CD4-positive, alpha-beta T cell treated with Interleukin-4 for 1 hour (primary cell): ENCODE measurements around the gene C5.

ENCODE experiments used
- DNase-seq, 2 donors: peaks; one replicate each; pipeline ENCODE4 v3.0.0-alpha.2; 2020 to 2022

C5 gene

DNA sequence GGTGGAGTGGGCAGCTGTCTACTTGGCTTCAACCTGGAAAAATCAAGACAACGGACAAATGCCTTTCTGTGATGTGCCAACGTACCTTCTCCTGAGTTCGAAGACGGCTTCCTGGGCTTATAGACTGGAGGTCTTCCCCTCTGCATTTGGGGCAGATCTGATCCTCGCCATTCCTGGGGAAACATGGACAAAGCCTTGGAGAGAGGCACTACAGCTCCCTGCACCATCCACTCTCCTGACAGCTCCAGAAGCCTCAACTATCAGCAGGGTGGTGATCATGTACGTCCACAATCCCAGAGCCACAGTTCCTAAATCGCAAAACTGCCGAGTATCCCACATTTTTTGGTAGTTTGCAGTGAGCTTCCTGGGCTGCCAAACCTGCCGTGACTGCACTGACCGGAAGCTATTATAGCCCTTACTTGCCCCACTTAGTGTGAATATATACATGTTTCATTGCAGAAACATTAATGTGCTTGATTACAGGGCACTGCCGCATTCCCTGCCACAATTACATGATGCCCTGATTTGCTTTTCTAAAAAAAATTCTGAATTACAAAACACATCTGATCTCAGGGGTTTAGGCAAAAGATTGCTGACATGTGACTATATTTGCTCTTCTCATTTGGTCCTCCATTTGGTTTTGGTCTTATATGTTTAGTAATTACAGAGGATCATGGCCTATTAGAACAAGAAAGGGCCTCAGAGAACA lies 126.3 kb downstream of the C5 start:
- peak in 1 of 2 donors; percentile 37 for DNase-seq

DNA sequence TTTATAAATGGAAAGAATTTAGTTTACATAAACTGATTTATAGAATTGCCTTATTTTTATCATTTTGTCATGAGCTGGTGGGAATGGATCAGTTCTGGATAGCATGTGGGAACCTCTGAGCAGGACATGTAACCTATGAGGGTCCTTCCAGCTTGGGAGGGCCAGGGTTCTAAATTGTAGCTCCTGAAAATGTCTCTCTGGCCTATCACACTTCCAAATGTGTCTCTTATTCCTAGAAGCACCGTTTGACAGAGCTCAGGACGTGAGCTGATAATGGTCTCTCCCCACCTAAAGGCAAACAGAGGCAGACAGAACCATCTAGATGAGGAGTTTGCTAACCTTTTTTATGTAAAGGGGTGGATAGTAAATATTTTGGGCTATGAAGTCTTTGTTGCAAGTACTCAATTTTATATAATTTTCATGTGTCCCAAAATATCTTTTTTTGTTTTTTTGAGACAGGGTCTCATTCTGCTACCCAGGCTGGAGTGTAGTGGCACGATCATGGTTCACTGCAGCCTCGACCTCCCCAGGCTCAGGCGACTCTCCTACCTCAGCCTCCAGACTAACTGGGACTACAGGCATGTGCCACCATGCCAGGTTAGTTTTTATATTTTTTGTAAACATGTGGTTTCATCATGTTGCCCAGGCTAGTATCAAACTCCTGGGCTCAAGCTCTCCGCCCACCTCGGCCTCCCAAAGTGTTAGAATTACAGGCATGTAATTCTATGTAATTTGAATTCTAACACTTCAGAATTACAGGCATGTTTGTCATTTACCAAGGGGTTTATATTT lies 127.5 kb downstream of the C5 start:
- peak in 1 of 2 donors; percentile 30 for DNase-seq

DNA sequence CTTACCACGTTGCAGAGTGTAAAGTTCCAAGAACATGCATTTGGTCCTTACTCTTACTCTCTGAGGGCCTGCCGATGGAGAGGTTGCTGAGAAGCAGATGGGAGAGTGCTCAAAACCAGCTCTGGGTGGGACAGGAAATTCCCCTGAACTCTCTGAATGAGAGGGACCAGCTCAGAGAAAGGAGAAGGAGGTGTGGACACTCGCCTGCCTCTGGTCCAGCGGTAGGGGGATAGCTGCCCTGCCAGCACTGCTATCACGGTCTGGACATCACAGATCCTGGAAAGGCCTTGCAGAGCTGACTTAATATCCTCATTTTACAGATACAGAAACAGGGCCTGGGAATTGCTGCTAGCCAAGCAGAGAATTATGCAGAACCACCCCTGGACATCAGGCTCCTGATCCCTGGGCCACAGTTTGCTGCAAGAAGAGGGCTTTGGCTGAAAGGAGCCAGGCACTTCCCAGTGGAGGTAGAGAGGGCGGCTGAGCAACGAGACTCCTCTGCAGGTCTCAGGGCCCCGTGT lies 128.4 kb downstream of the C5 start:
- peak in 1 of 2 donors; percentile 52 for DNase-seq

DNA sequence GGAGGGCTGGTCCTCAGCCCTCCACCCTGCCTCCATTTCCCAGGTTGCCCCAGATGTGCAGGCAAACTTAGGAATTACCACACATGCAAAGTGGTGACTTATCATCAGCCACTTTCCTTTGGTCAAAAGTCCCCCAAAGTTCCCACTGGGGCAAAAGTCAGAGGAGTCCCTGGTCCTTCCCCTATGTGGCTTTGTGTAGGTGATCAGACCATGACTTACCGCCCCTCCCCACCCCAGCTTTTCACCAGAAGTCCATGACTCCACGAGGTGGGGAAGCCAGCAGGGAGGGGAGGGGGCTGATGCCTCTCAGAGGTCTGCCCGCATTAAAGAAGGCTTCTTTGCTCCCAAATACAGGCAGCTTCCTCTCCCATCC lies 129.3 kb downstream of the C5 start:
- peak in 1 of 2 donors; percentile 57 for DNase-seq

DNA sequence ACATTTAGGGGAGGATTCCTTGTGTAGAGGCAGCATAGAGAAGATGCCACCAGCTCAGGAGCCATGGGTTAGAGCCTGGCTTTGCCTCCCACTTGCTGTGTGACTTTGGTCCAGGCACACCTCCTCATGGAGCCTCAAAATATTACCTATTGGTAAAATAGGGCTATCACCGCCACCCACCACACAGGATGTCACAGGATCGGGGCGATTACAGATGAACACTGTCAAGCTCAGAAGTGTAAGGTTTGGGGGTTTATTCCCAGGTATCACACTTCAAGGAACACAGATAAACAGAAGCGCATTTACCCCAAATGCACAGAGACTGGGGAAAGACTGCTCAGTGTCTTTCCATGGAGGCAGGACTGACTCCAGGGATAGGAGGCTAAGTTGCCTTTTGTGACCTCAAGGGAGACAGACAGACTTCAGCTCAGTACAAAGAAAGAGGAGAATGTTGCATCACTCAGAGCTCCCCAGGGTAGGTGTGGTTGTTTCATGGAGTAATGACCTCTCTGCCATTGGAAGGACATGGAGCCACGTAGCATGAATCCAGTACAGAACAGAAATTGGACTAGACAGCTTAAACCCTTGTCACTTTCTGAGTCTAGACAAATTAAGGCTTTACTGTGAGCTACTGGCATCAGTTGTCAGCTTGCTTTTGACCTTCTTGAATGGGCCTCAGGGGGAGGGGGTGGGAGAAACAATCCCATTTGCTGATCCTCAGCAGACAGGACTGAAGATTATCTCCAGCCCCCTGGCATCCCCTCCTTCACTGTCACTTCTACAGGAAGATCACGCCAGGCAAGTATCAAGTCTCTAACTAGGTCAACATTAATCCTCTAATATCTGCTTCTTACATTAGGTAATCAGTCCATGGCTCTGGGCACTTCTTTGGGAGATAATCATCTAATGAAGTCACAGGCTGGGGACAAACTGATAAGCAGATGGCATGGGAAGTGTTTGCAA lies 130.0 kb downstream of the C5 start:
- DNase-seq = peak in 1 of 2 donors; percentile 65

DNA sequence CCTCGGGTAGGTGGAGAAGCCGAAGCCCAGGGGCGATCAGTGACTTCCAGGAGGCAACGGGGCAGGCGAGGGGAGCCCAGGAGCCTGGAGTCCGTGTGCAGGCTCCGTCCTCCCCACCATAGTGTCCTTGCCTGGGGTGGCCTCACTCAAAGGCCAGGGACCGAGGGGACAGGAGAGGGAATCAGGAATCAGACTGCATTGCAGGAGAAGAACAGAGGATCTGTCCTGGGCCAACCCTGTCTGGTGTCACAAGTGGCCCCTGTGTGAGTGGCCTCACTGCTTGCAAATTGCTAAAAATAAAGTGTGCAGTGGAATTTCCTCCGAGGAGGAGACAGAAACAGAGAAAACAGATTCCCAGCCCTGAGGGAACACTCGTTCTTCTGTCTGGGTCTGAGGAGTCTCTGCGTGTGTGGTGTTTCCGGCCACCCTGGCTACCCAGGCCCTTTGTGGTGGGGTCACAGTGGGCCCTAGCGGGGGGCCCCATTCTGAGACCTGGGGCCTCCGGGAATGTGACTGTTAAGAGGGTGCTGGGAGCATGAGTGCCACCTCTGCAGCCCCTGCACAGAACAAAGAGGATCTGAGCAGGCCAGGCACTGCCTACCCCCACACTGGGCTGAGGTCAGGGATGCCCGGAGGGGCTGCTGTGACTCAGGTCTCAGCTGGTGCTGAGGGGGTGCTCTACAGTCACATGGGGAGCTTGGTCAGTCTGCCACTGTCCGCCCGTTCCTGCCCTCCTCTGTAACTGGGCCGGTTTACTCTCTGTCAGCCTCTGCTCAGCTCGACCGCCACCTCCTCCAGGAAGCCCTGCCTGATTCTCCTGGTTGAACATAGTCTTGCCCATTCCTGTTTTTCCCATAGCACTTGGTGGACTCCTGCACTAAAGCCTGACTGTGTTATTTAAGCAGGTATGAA lies 130.9 kb downstream of the C5 start:
- DNase-seq = peak in 1 of 2 donors; percentile 27

DNA sequence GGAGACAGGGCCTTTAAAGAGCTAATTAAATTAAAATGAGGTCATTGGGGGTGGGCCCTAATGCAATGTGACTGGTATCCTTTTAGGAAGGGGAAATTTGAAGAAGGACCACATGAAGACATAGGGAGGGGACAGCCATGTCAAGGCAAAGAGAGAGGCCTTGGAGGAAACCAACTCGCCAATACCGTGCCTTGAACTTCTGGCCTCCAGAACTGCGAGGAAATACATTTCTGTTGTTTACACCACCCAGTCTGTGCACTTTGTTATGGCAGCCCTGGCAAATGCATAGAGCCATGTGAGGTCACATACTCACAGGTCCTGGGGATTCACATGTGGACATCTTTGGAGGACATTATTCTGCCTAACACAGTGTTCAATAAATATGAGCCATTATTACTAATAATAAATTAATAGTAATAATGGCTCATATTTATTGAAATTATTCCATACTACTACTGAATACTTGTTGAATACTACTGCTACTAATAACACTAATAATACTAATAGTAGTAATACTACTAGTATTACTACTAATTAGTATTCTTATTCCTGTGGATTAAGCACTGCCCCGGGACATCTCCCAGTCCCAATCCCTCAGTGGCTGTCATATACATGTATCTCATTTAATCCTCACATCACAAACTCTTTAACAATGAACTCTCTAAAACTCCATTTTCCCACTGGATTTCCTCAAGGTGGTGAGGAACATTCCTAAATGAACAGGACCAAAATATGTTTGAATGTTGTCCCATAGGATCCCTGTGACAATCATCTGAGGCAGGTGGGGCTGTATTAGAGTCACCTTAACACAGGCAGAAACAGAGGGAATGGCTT lies 131.9 kb downstream of the C5 start:
- DNase-seq = peak in 1 of 2 donors; percentile 37

DNA sequence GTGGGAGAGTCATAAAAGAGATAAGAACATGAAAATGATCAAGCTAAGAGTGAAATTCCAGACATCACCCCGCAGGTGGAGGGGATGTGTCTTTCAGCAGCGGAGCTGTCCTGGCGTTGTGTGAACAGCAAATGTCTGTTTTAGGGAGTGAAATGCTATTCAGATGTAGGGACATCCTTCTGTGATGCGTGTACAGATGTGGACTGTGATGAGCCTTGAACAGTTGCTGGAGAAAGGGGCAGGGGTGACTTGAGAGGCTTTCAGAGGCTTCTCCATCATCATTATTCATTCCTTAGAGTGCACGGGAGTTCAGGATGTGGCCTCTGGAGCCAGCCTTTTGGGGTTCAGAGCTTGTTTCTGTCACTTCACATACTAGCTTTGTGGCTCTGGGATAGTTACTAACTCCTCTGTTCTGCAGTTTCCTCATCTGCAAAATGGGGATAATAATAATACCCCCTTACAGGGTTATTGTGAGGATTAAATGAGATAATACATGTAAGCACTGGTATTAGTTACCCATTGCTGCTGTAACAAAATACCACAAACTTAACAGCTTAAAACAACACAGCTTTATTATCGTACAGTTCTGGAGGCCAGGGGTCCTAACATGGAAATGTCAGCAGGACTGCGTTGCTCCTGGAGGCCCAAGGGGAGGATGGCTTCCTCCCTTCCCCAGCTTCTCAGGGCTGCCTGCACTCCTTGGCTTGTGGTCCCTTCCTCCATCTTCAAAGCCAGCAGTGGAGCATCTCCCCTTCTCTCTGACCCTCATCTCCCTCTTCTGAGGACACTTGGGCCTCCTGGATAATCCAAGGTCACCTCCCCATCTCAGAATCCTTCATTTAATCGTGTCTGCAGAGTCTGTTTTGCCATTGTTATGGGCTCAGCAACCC lies 132.8 kb downstream of the C5 start:
- DNase-seq = no peak

DNA sequence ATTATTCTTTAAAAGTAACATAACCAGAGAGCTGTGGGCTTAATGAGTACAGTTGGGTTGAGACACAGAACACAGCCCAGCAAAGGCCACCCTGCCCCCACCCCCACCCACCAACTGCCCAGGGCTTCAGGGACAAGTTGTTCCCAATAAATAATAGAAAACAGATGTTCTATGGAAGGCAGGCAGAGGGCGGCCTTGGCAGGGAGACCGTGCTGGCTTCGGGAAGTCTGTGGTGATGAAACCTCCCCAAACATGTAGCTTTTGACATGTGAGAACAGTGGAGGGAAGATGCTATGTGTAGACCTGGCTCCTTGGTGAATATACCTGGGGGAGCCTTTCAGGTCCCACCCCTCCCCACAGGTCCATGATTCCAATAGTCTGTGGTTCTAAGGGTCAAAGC lies 133.5 kb downstream of the C5 start:
- DNase-seq = no peak

DNA sequence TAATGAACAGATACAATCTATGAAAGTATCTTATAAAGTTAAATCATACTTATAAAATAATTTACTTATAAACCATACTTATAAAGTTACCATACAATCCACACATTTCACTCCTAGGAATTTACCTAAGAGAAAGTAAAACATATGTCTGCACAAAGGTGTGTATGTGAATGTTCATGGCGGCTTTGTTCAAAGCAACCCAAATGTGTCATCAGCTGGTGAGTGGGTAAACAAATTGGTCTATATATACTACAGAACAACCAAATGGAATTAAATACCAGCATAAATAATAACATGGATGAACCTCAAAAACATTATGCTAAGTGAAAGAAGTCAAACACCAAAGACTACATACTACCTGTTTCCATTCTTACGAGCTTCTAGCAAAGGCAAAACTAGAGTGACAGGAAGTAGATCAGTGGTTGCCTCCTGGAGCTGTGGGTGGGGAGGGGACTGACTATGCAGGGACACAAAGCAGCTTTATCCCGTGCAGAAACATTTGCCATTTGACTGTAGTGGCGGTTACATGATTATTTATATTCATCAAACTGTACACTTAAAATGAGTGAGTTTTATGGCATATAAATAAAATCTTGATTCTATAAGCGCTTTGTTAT lies 134.1 kb downstream of the C5 start:
- peak; percentile 35 to 68 for DNase-seq

DNA sequence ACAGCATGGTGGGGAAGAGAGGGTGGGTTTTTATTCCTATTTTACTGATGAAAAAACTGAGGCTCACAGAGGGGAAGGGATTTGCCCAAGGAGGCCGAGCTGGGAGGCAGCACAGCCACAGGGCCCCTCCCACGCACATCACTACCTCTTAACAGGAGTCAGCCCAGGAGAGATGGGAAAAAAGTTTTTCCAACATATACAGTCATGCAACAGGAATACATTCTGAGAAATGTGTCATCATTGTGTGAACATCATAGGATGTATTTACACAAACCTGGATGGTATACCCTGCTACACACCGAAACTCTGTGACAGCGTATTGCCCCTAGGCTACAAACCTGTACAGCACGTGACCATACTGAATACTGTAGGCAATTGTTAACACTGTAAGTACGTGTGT lies 135.1 kb downstream of the C5 start:
- no peak for DNase-seq

DNA sequence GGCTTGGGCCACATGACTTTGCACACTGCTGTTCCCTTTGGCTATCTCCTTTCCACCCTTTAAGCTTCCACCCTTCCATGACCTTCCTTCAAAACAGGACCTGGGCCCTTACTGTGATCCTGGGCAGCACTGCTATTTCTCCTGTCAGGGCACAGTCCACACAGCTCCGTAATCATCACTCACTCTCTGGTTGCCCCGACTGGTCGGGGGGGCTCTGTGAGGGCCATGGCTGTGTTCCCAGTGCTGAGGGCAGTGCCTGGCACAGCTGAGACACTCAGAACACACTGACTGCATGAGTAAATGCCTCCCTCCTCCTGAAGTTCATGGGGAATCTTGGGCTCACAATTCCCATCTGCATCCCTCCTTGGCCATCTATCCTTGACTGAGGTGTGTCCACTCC lies 135.7 kb downstream of the C5 start:
- no peak for DNase-seq

DNA sequence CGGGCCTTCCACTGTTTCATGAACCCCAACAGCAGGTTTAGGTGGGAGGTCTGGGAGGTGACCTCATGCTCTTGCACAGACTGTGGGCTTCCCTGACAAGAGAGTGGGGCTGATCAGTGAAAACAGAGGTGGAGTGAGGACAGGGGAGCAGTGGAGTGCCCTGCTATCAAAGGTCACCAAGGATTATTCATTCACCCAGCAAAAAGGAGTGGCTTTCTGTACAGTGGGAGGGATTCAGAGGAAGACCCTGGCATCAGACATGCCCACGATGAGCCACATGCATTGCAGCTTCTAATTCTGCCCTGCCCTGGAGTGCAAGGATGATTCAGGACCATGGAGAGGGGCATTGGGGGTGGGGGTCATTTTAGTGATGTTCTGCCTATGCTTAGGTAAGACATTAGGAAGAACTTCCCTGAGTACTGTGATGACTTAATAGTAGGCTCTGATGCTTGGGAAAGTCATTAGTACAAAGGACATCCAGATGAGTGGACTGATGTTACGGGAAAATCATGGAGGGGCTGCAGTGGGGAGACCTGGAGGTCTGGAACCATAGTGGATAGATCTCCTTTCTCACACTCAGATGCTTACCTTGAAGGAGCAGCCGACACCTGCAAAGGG lies 136.3 kb downstream of the C5 start:
- DNase-seq = peak in 1 of 2 donors; percentile 50

DNA sequence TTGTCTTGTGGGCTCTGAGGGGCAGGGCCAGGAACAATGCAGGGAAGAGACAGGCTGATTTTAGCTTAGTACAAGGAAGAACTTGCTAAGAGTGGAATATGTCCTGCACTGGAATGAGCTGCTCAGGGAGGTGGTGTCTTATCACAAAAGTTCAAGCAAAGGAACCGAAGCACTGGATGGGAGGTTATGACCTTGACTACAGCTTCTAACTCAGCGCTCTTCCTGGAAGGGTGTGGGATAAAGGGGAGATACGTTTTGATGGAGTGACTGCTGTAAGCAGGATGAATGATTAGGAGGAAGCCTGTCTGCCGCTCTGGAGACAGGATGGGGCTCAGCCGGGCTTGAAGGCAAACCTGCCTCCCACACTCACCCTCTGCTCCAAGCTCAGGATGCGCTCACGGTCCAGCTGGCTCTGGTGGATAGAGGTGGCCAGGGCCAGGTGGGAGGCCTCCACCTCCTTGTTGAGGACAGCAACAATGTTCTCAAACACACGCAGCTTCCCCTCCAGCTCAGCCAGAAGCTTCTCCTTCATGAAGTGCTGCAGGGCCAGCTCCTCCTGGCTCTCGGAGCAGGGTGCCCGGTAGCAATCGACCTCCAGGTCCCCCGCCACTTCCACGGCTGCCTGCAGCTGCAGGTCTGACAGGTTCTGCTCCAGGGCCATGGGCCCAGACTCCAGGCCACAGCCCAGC lies 137.0 kb downstream of the C5 start:
- DNase-seq = no peak

DNA sequence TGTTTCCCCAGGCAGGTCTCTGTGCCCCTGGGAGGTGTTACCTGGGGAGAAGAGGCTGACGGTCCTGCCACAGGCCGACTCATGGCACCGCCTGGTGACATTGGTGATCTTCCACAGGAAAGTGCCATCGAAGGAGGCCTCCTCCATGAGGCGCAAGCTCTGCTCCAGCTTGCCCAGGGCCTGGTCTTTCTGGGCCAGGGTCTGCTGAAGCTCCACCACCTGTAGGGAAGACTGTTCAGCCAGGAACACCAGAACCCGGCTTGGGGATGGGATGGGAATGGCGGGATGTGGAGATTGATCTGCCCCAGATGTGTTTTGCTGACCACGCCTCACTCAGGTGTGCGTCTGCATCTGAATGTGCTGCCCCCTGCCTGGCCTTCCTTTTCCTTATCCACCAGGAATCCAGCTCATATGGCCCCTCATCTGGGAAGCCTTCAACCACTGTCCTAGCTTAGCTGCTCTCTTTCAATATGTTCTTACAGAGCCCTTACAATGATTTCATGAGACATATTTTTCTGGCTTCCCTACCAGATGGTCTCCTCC lies 138.7 kb downstream of the C5 start:
- no peak for DNase-seq

DNA sequence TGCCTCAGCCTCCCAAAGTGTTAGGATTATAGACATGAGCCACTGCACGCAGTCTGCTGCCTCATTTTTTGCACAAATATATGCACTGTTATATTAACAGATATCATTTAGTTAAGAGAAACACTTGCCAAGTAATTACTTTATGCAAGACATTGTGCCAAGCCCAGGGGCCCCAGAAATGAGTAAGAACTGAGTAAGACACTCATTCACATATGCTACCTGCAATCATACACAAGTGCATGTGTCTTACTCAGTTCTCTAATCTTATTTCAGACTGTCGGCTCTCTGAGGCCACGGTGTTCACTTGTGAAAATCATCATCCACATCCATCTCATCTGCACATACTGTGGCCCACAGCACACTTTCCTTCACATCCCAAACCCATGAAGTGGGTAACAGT lies 139.4 kb downstream of the C5 start:
- no peak for DNase-seq

DNA sequence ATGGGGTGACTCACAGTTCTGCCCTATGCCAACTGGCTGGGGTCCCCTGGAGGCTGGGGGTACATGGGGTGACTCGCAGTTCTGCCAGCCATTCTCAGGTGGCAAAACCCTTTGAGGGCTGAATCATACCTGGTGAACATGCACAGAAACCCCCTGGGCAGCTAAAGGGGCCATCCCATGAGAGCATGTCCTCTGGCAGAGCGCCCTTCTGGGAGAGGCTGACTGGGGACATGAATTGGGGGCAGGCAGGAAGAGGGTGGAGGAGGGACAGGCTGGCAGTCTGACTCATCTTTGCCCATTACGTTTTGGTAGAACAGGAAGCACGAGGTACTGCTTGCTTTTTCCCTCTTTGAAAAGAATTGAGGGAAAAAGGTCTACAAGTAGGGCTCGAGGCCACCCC lies 140.2 kb downstream of the C5 start:
- peak; percentile 40 to 66 for DNase-seq
